K562 (cell line): Measurements from ENCODE around the gene SEC31A. TPM values are rescaled to one million over a fixed set of nuclear protein-coding genes. Genes with fewer than 3 reads are reported as not detected.

Experiments
- BHLHE40 ChIP-seq: IDR thresholded peaks from 2 replicates; pipeline ENCODE4 v1.6.1; 2011; ENCODE audit warnings: low read length, improper control_type of control experiment
- CEBPB ChIP-seq: fragments of 450-650 bp; IDR thresholded peaks from 2 replicates; pipeline ENCODE4 v1.6.1; 2016; ENCODE audit warnings: missing genetic modification characterization, missing compliant biosample characterization
- ESRRA ChIP-seq: fragments of 450-650 bp; IDR thresholded peaks from 2 replicates; pipeline ENCODE4 v1.6.1; 2014; ENCODE audit warnings: low read depth, mild to moderate bottlenecking, moderate library complexity, borderline replicate concordance
- HDAC8 ChIP-seq: fragments of 450-650 bp; IDR thresholded peaks from 2 replicates; pipeline ENCODE4 v1.6.1; 2016; ENCODE audit warnings: mild to moderate bottlenecking, missing genetic modification characterization, moderate library complexity, missing compliant biosample characterization
- KDM1A ChIP-seq, 2 experiments: fragments of 450-650 bp; IDR thresholded peaks; 2 replicates each; pipeline ENCODE4 v1.6.1; 2016; ENCODE audit warnings: mild to moderate bottlenecking in 2 of 2
- LEF1 ChIP-seq: fragments of 450-650 bp; IDR thresholded peaks from 2 replicates; pipeline ENCODE4 v1.6.1; 2016; ENCODE audit warnings: mild to moderate bottlenecking
- MGA ChIP-seq: fragments of 450-650 bp; IDR thresholded peaks from 2 replicates; pipeline ENCODE4 v1.6.1; 2016; ENCODE audit warnings: mild to moderate bottlenecking, moderate library complexity
- MYC ChIP-seq, 2 experiments: fragments of 250-450 bp in 1 of 2; sonication (Bioruptor Pico) in 1 of 2; IDR thresholded peaks; 2 replicates each; pipeline versions ENCODE4 v1.5.1 to v1.6.1; 2012 to 2021; ENCODE audit warnings: low read depth in 2 of 2, borderline replicate concordance in 1 of 2, improper control_type of control experiment in 1 of 2, low read length in 1 of 2, mild to moderate bottlenecking in 1 of 2, moderate library complexity in 1 of 2
- NEUROD1 ChIP-seq: fragments of 150-350 bp; IDR thresholded peaks from 2 replicates; pipeline ENCODE4 v1.6.1; 2014; ENCODE audit warnings: borderline replicate concordance, low read length, low read depth; ENCODE audit not compliant: partially characterized antibody
- NUFIP1 ChIP-seq: fragments of 450-650 bp; IDR thresholded peaks from 2 replicates; pipeline ENCODE4 v1.6.1; 2018; ENCODE audit not compliant: partially characterized antibody
- PHB ChIP-seq: fragments of 250-450 bp; sonication (Bioruptor Pico); IDR thresholded peaks from 2 replicates; pipeline ENCODE4 v1.5.0; 2021
- RBM15 ChIP-seq: fragments of 200-400 bp; formaldehyde crosslinking; IDR thresholded peaks from 2 replicates; pipeline ENCODE4 v1.6.1; 2018; ENCODE audit warnings: mild to moderate bottlenecking, low read length, moderate library complexity; ENCODE audit not compliant: insufficient read depth
- SIX5 ChIP-seq, 2 experiments: IDR thresholded peaks; 2 replicates each; pipeline ENCODE4 v1.6.1; 2011; ENCODE audit warnings: low read length in 2 of 2, borderline replicate concordance in 1 of 2, low read depth in 1 of 2, mild to moderate bottlenecking in 1 of 2, moderate library complexity in 1 of 2; ENCODE audit not compliant: insufficient read depth in 1 of 2
- TEAD4 ChIP-seq, 2 experiments: sonication (generic) in 1 of 2; formaldehyde crosslinking in 1 of 2; IDR thresholded peaks; 2 replicates each; pipeline versions ENCODE4 v1.6.1 to v1.8.0; 2012 to 2022; ENCODE audit warnings: borderline replicate concordance in 1 of 2, inconsistent platforms in 1 of 2, low read length in 1 of 2, mild to moderate bottlenecking in 1 of 2, missing genetic modification reagents in 1 of 2
- TRIM24 ChIP-seq, 2 experiments: fragments of 450-650 bp; IDR thresholded peaks; 2 replicates each; pipeline ENCODE4 v1.6.1; 2016
- ZKSCAN8 ChIP-seq: fragments of 200-800 bp; sonication (Bioruptor generic); IDR thresholded peaks from 2 replicates; pipeline ENCODE4 v1.6.1; 2016; ENCODE audit warnings: missing genetic modification characterization, missing compliant biosample characterization
- polyA plus RNA-seq, 8 experiments: library from polyadenylated mRNA; depleted of rRNA in 4 of 8; stranded (reverse) in 5 of 8; unstranded in 3 of 8; fragments of >200 nt; fragmentation: Nextera tagmentation in 2 of 8; fragmentation: Illumina TruSeq in 1 of 8; extraction: Ambion mirVana in 2 of 8; extraction: Trizol in 1 of 8; gene quantifications; 2 replicates each; pipeline versions ENCODE4 v1.2.1 to v1.2.3, GENCODE V29; 2011 to 2014; ENCODE audit warnings: inconsistent platforms in 1 of 8, missing spikeins in 1 of 8
- total RNA-seq, 7 experiments: library from RNA; depleted of rRNA in 6 of 7; stranded (reverse); fragments of >200 nt in 6 of 7; fragmentation: Illumina TruSeq in 2 of 7; extraction: Trizol in 2 of 7; gene quantifications; 2 replicates each; pipeline versions ENCODE4 v1.2.1 to v1.2.3, GENCODE V29; 2011 to 2021; ENCODE audit warnings: low replicate concordance in 1 of 7

SEC31A gene
- total and polyA plus RNA-seq, 9 of the 15 experiments (the other 6 are each of a cell fraction or from before 2014, with no cell fraction given) = 78.9 to 241 (median 173) TPM

GRCh38 chr4:82890901-82891706, at the start of gene SEC31A (continued):
- no peak; the same call in 1 of the 2 replicates for TF ChIP-seq TEAD4 (IDR thresholded peaks at IDR 0.05; ENCODE audit: low read length)
- TF ChIP-seq TEAD4 (CRISPR knock-in tag; IDR thresholded peaks at IDR 0.05; ENCODE audit: borderline replicate concordance) = no peak
- no peak for TF ChIP-seq LEF1
- TF ChIP-seq TRIM24 (IDR thresholded peaks at IDR 0.05) = peak in 1 of 2 experiments; percentile 53; a peak in 2 of 4 replicates
- peak in 1 of 2 experiments; percentile 16; a peak in 1 of 4 replicates for TF ChIP-seq SIX5 (IDR thresholded peaks at IDR 0.05; ENCODE audit: borderline replicate concordance in 1 of 2, insufficient read depth in 1 of 2, low read depth in 1 of 2, low read length in 2 of 2)
- TF ChIP-seq CEBPB (tag) = no peak
- TF ChIP-seq BHLHE40 = peak; percentile 56; the same call in 1 of the 2 replicates
- peak; percentile 97 for TF ChIP-seq MYC (IDR thresholded peaks at IDR 0.05; ENCODE audit: low read depth, low read length)
- TF ChIP-seq MYC (CRISPR knock-in tag; IDR thresholded peaks at IDR 0.05; ENCODE audit: borderline replicate concordance, low read depth) = no peak
- TF ChIP-seq MGA = peak; percentile 61
- TF ChIP-seq RBM15 = no peak
- 0 out of 2 replicates have a peak, but pooled peaks have one; percentile 28 for TF ChIP-seq HDAC8
- no peak for TF ChIP-seq ZKSCAN8 (CRISPR knock-in tag)
- TF ChIP-seq NEUROD1 = peak; percentile 79
- peak; percentile 88; the same call in 1 of the 2 replicates for TF ChIP-seq ESRRA
- TF ChIP-seq PHB (CRISPR knock-in tag) = 0 out of 2 replicates have a peak, but pooled peaks have one; percentile 29
- no peak for TF ChIP-seq NUFIP1
- no peak for TF ChIP-seq KDM1A (IDR thresholded peaks at IDR 0.05)
